Mesothelial cell of epicardium (in vitro differentiated cells): Measurements from ENCODE around the gene ZFPM1. TPM values are rescaled to one million over a fixed set of nuclear protein-coding genes. Genes with fewer than 3 reads are reported as not detected.

Source experiments
- DNase-seq, 2 experiments: peaks; one replicate each; pipeline ENCODE4 v3.0.0; 2021; ENCODE audit warnings: low spot score in 2 of 2; ENCODE audit not compliant: unreplicated experiment in 2 of 2
- H3K27ac Mint-ChIP-seq: 2 replicates; pipeline ENCODE4 v1.8.0; 2021; ENCODE audit warnings: mixed read lengths
- H3K27me3 Mint-ChIP-seq: 2 replicates; pipeline ENCODE4 v1.8.0; 2021; ENCODE audit warnings: low read depth, mixed read lengths
- H3K36me3 Mint-ChIP-seq: 2 replicates; pipeline ENCODE4 v1.8.0; 2021; ENCODE audit warnings: mixed read lengths
- H3K4me1 Mint-ChIP-seq: 2 replicates; pipeline ENCODE4 v1.8.0; 2021; ENCODE audit warnings: mixed read lengths
- H3K4me3 Mint-ChIP-seq: 2 replicates; pipeline ENCODE4 v1.8.0; 2021; ENCODE audit warnings: mild to moderate bottlenecking, moderate library complexity, mixed read lengths
- H3K9me3 Mint-ChIP-seq: 2 replicates; pipeline ENCODE4 v1.8.0; 2021; ENCODE audit warnings: mixed read lengths
- total RNA-seq: library from RNA; stranded (reverse); gene quantifications from 3 replicates; pipeline ENCODE4 v1.2.1, GENCODE V29; 2021
- TF ChIP-seq, protein P1 (sequence below): fragments of 200-600 bp; sonication (generic); IDR thresholded peaks from one replicate; pipeline ENCODE4 v1.5.0; 2021; ENCODE audit warnings: antibody characterized with exemption; ENCODE audit not compliant: unreplicated experiment

The ZFPM1 gene
- total RNA-seq, 1 donor from 2014 or later: 56.2 TPM

DNA sequence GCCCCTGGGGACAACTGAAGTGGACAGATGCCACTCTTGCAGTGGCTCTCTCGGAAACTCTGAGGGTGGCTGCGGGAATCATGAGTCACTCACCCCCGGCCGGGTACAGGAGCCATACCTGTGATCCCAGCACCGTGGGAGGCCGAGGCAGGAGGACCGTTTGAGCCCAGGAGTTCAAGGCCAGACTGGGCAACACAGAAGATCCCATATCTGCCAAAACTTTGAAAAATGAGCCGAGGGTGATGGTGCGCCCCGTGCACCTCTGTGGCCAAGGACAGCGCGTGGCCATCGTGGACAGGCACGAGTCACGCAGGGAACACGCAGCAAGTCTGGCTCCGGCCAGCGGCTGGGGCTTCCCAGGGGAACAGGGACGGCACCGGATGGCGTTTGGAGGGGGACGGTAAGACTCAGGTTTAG is 75.8 kb downstream of the ZFPM1 start:
- H3K9me3 Mint-ChIP-seq: no peaks in the 10 kb centered on the region
- H3K27ac Mint-ChIP-seq: no peak overlapping the region
- H3K27me3 Mint-ChIP-seq: no peaks in the 10 kb centered on the region
- no peak for DNase-seq
- peaks cover 16% of the 10 kb centered on the region for H3K4me1 Mint-ChIP-seq
- TF ChIP-seq, protein P1, sequence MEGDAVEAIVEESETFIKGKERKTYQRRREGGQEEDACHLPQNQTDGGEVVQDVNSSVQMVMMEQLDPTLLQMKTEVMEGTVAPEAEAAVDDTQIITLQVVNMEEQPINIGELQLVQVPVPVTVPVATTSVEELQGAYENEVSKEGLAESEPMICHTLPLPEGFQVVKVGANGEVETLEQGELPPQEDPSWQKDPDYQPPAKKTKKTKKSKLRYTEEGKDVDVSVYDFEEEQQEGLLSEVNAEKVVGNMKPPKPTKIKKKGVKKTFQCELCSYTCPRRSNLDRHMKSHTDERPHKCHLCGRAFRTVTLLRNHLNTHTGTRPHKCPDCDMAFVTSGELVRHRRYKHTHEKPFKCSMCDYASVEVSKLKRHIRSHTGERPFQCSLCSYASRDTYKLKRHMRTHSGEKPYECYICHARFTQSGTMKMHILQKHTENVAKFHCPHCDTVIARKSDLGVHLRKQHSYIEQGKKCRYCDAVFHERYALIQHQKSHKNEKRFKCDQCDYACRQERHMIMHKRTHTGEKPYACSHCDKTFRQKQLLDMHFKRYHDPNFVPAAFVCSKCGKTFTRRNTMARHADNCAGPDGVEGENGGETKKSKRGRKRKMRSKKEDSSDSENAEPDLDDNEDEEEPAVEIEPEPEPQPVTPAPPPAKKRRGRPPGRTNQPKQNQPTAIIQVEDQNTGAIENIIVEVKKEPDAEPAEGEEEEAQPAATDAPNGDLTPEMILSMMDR: no peak
- peaks cover 10% of the 10 kb centered on the region for H3K36me3 Mint-ChIP-seq
- H3K4me3 Mint-ChIP-seq: no peak overlapping the region

DNA sequence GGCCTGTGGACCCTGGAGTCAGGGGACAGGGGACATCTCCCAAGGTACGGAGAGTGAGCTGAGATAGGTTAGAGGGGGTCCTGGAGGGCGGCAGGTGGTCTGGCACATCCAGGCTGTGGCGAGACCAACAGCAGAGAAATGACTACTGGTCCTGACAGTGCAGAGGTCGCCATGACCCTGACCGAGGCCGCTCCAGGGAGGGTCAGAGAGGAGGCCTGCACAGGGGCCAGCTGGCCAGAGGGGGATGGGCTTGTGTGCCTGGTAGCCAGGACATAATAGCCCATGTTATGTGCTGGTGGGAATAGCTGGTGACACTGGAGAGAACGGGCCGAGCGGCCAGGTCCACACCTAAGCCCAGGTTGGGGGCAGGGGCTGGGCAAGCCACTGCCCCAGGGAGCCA is 76.5 kb downstream of the ZFPM1 start:
- Mint-ChIP-seq H3K27ac (peak overlapping the region; percentile 34), H3K27me3 (no peaks in the 10 kb centered on the region), H3K4me1 (peaks cover 16% of the 10 kb centered on the region), H3K4me3 (no peak overlapping the region), H3K36me3 (peaks cover 10% of the 10 kb centered on the region), H3K9me3 (no peaks in the 10 kb centered on the region)
- DNase-seq: no peak
- TF ChIP-seq, protein P1: no peak

DNA sequence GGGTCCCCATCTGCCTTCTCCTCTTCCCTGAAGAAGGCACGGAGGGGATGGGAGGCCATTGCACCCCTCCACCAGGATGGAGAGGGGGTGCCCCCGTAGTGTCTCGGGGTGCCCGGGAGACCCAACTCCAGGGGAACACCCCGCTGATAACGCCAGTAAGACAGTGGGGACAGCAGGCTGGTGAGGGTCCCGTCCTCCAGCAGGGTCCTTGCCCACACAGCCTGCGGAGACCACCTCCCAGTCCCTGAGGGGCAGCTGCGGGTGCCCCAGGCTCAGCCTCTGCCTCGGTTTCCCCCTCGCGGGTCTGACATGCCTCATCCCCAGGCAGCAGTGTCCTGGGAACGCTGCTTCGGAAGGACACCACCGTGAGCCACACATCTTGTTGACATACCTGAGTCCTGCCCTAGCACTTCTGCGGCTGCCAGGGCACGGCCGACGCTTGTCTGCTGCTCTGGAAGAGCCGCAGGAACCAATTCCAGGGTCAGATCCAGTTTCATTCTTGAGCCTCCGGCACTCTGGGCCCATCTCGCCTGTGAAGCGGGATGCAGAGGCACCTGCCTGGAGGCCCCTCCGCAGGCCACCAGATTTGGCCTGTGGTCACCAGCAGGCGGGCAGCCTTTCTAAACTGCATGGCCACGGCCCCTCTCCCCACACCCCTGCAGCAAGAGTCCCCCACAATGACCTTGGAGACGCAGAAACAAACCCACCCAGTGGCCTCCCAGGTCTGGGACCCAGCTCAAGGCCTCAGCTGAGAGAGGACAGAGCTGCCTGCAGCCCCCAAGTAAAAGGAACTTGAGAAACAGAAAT is 77.2 kb downstream of the ZFPM1 start:
- peak overlapping the region; percentile 16 for H3K27ac Mint-ChIP-seq
- TF ChIP-seq, protein P1: no peak
- peaks cover 17% of the 10 kb centered on the region for H3K4me1 Mint-ChIP-seq
- H3K27me3 Mint-ChIP-seq: no peaks in the 10 kb centered on the region
- no peak overlapping the region for H3K4me3 Mint-ChIP-seq
- H3K9me3 Mint-ChIP-seq: no peaks in the 10 kb centered on the region
- no peak for DNase-seq
- peaks cover 10% of the 10 kb centered on the region for H3K36me3 Mint-ChIP-seq

DNA sequence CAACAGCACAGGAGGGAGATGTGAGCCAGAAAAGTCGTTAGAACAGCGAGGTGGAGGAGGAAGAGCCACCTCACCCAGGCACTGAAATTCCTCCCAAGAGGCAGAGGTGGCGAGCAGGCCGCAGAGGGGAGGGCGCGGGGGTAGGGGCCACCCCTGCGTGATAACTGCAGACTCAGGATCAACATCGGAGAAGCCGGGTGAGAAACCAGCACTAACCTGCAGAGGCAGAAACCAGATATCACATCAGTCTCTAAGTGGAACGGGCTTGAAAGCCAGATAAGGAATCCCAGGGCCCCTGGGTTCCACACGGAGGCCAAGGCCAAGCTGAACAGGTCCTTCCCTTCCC is 77.8 kb downstream of the ZFPM1 start:
- Mint-ChIP-seq H3K9me3 (no peaks in the 10 kb centered on the region), H3K4me3 (no peak overlapping the region), H3K27me3 (no peaks in the 10 kb centered on the region), H3K36me3 (peaks cover 10% of the 10 kb centered on the region), H3K4me1 (peaks cover 17% of the 10 kb centered on the region), H3K27ac (peak overlapping the region; percentile 16)
- DNase-seq: no peak
- TF ChIP-seq, protein P1: no peak

DNA sequence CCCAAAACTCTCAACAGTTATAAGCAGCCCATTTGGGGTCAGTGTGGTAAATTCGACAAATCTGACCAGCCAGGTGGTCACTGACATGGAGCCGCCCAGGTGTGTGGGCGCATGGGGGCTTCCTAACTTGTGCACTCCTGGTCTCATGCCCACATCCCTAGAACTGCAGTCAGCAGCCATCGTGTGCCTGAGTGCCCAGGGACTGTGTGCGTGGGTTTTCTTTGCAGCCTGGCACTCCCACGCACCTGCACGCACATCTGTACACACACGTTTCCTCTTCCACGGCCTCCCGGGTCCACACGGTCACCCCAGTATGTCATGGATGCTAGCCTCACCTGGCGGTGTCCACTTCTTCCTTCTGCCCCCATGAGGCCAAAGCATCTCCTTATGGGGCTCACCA is 78.3 kb downstream of the ZFPM1 start:
- Mint-ChIP-seq H3K4me1 (peaks cover 19% of the 10 kb centered on the region), H3K27me3 (no peaks in the 10 kb centered on the region), H3K4me3 (no peak overlapping the region), H3K9me3 (no peaks in the 10 kb centered on the region), H3K27ac (no peak overlapping the region), H3K36me3 (peaks cover 10% of the 10 kb centered on the region)
- TF ChIP-seq, protein P1: no peak
- no peak for DNase-seq
